Prostate gland (tissue), 2 donors: Measurements from ENCODE around the gene AS3MT.

Source experiments
- CTCF ChIP-seq, 4 experiments: fragments of 200-600 bp in 2 of 4; fragments of 450-650 bp in 2 of 4; sonication (generic) in 2 of 4; IDR thresholded peaks; 1 replicate in 3 of 4; 2 replicates in 1 of 4; pipeline ENCODE4 v1.5.1; 2016 to 2019; ENCODE audit warnings: antibody characterized with exemption in 4 of 4, mild to moderate bottlenecking in 2 of 4, moderate library complexity in 2 of 4
- POLR2A ChIP-seq: fragments of 450-650 bp; IDR thresholded peaks from one replicate; pipeline ENCODE4 v1.6.1; 2016; ENCODE audit warnings: antibody characterized with exemption, mild to moderate bottlenecking
- POLR2AphosphoS5 ChIP-seq: sonication (generic); formaldehyde crosslinking; IDR thresholded peaks from one replicate; pipeline ENCODE4 v1.6.1; 2017; ENCODE audit warnings: antibody characterized with exemption

GRCh38 chr10:102931643-102932042 is 62.4 kb downstream of the AS3MT start:
- TF ChIP-seq CTCF (IDR thresholded peaks at IDR 0.05): no peak
- TF ChIP-seq POLR2A: no peak
- no peak for TF ChIP-seq POLR2AphosphoS5
